PC-9 (cell line): Measurements from ENCODE around the gene PLOD2.

Experiments used
- CTCF ChIP-seq: fragments of 200-600 bp; sonication (generic); conservative IDR thresholded peaks from 2 replicates; pipeline ENCODE4 v1.6.1; 2017; ENCODE audit warnings: mixed run types, antibody characterized with exemption, mild to moderate bottlenecking, moderate library complexity
- EZH2 ChIP-seq: fragments of 200-600 bp; sonication (generic); IDR thresholded peaks from 2 replicates; pipeline ENCODE4 v1.8.0; 2017; ENCODE audit warnings: antibody characterized with exemption, low read depth

GRCh38 chr3:146153429-146153828 is 7.6 kb downstream of the PLOD2 start:
- no peak for TF ChIP-seq CTCF
- TF ChIP-seq EZH2: no peak
